SU-DHL-6 (cell line): ENCODE results near the gene ARPP19.

ENCODE experiments used
- H2AFZ ChIP-seq: fragments of 200-600 bp; sonication (generic); 2 replicates; pipeline ENCODE4 v1.6.1; 2014; ENCODE audit warnings: low read depth, mild to moderate bottlenecking, moderate library complexity, mixed read lengths, antibody characterized with exemption, low read length; ENCODE audit not compliant: severe bottlenecking
- H3F3A ChIP-seq: fragments of 200-600 bp; shearing (Covaris generic); 2 replicates; pipeline ENCODE4 v1.6.0; 2016; ENCODE audit warnings: antibody characterized with exemption, mild to moderate bottlenecking; ENCODE audit not compliant: insufficient read depth
- H3K27ac ChIP-seq: fragments of 200-600 bp; sonication (generic); 2 replicates; pipeline ENCODE4 v1.5.1; 2016; ENCODE audit warnings: low read depth, mild to moderate bottlenecking, low read length, moderate library complexity, mixed read lengths
- H3K27me3 ChIP-seq: fragments of 200-600 bp; sonication (generic), shearing (Covaris generic); 2 replicates; pipeline ENCODE4 v1.6.0; 2014; ENCODE audit warnings: mild to moderate bottlenecking, low read length
- H3K36me3 ChIP-seq: fragments of 200-600 bp; sonication (generic); 2 replicates; pipeline ENCODE4 v1.6.1; 2014; ENCODE audit warnings: mild to moderate bottlenecking, low read length, mixed read lengths
- H3K4me2 ChIP-seq: fragments of 300-600, 200-600 bp; shearing (Covaris generic), sonication (generic); 2 replicates; pipeline ENCODE4 v1.6.0; 2014; ENCODE audit warnings: low read length, low read depth, mild to moderate bottlenecking; ENCODE audit not compliant: poor library complexity, severe bottlenecking
- H3K4me3 ChIP-seq: fragments of 200-600 bp; sonication (generic); 2 replicates; pipeline ENCODE4 v1.5.1; 2014; ENCODE audit warnings: antibody characterized with exemption, low read length, mild to moderate bottlenecking, mixed read lengths; ENCODE audit not compliant: insufficient read depth, poor library complexity, severe bottlenecking
- H3K79me2 ChIP-seq: fragments of 200-600 bp; sonication (generic); 2 replicates; pipeline ENCODE4 v1.6.1; 2014; ENCODE audit warnings: mild to moderate bottlenecking, low read length, moderate library complexity; ENCODE audit not compliant: insufficient read depth
- H3K9ac ChIP-seq: fragments of 200-600 bp; sonication (generic); 2 replicates; pipeline ENCODE4 v1.7.0; 2014; ENCODE audit warnings: mild to moderate bottlenecking, low read length
- H3K9me2 ChIP-seq: fragments of 200-600 bp; sonication (generic); replicated peaks from 2 replicates; pipeline ENCODE4 v1.6.1; 2014; ENCODE audit warnings: low read length; ENCODE audit not compliant: insufficient read depth
- H3K9me3 ChIP-seq: fragments of 200-600 bp; sonication (generic); 2 replicates; pipeline ENCODE4 v1.6.1; 2014; ENCODE audit warnings: low read length, mixed read lengths; ENCODE audit not compliant: insufficient read depth
- H4K20me1 ChIP-seq: fragments of 200-600 bp; sonication (generic); 2 replicates; pipeline ENCODE4 v1.6.1; 2014; ENCODE audit warnings: low read depth, mild to moderate bottlenecking, antibody characterized with exemption, low read length, moderate library complexity, mixed read lengths
- CTCF ChIP-seq: fragments of 200-600 bp; sonication (generic); IDR thresholded peaks from one replicate; pipeline ENCODE4 v1.5.1; 2017; ENCODE audit warnings: antibody characterized with exemption, mild to moderate bottlenecking, low read length, moderate library complexity; ENCODE audit not compliant: insufficient read depth, poor library complexity, severe bottlenecking
- EZH2phosphoT487 ChIP-seq: fragments of 200-600 bp; sonication (generic), shearing (Covaris generic); conservative IDR thresholded peaks from 2 replicates; pipeline ENCODE4 v1.6.1; 2018; ENCODE audit warnings: mild to moderate bottlenecking, antibody characterized with exemption, low read length, moderate library complexity, mixed read lengths

The ARPP19 gene

GRCh38 chr15:52503788-52504496 is 64.9 kb downstream of the ARPP19 start:
- H3K9me2 ChIP-seq: no peaks in the 10 kb centered on the region
- no peak for TF ChIP-seq CTCF
- no peak for TF ChIP-seq EZH2phosphoT487
- no peaks in the 10 kb centered on the region for H3F3A ChIP-seq
- H3K27ac ChIP-seq: peak overlapping the region; percentile 32
- H3K36me3 ChIP-seq: no peaks in the 10 kb centered on the region
- H2AFZ ChIP-seq: peak overlapping the region; percentile 79
- peak overlapping the region; percentile 74 for H3K4me2 ChIP-seq
- H4K20me1 ChIP-seq: 0 out of 2 replicates have a peak, but pooled peaks cover 4% of the 10 kb centered on the region
- no peaks in the 10 kb centered on the region for H3K27me3 ChIP-seq
- no peak overlapping the region for H3K9ac ChIP-seq
- H3K9me3 ChIP-seq: no peaks in the 10 kb centered on the region
- peak overlapping the region; percentile 37 for H3K4me3 ChIP-seq
- H3K79me2 ChIP-seq: peaks cover 10% of the 10 kb centered on the region; the same call in 1 of the 2 replicates

GRCh38 chr15:52502608-52503007 is 66.2 kb downstream of the ARPP19 start:
- H3F3A ChIP-seq: 0 out of 2 replicates have a peak, but pooled peaks cover 6% of the 10 kb centered on the region
- H3K4me2 ChIP-seq: no peak overlapping the region
- no peaks in the 10 kb centered on the region for H3K9me2 ChIP-seq
- TF ChIP-seq CTCF: no peak
- TF ChIP-seq EZH2phosphoT487: no peak
- no peaks in the 10 kb centered on the region for H3K27me3 ChIP-seq
- no peak overlapping the region for H3K27ac ChIP-seq
- no peaks in the 10 kb centered on the region for H4K20me1 ChIP-seq
- H3K4me3 ChIP-seq: no peak overlapping the region
- H3K36me3 ChIP-seq: no peaks in the 10 kb centered on the region
- no peak overlapping the region for H2AFZ ChIP-seq
- no peaks in the 10 kb centered on the region for H3K9me3 ChIP-seq
- no peak overlapping the region for H3K9ac ChIP-seq
- peaks cover 10% of the 10 kb centered on the region; the same call in 1 of the 2 replicates for H3K79me2 ChIP-seq

- H3K79me2 ChIP-seq: peaks cover 10% of the 10 kb centered on the region; the same call in 1 of the 2 replicates
- H3F3A ChIP-seq: 0 out of 2 replicates have a peak, but pooled peaks cover 9% of the 10 kb centered on the region
- H3K4me3 ChIP-seq: no peak overlapping the region
- no peaks in the 10 kb centered on the region for H3K36me3 ChIP-seq
- H3K9me2 ChIP-seq: no peaks in the 10 kb centered on the region
- no peak overlapping the region for H2AFZ ChIP-seq
- no peak for TF ChIP-seq CTCF
- no peak for TF ChIP-seq EZH2phosphoT487
- H3K4me2 ChIP-seq: no peak overlapping the region
- no peaks in the 10 kb centered on the region for H3K9me3 ChIP-seq
- no peak overlapping the region for H3K27ac ChIP-seq
- H4K20me1 ChIP-seq: no peaks in the 10 kb centered on the region
- no peaks in the 10 kb centered on the region for H3K27me3 ChIP-seq
- no peak overlapping the region for H3K9ac ChIP-seq
These were observed 69.3 kb downstream of the ARPP19 start for GRCh38 chr15:52499506-52499905.
